B cell (primary cell): ENCODE data around the gene CCPG1. TPM values are rescaled to one million over a fixed set of nuclear protein-coding genes. Genes with fewer than 3 reads are reported as not detected.

Experiments used
- ATAC-seq: fragments of 200-7000 bp; cut with Tn5 transposase; one replicate; pipeline ENCODE4 v1.10.0; 2021; ENCODE audit warnings: low read depth, mild to moderate bottlenecking, moderate number of reproducible peaks, moderate library complexity
- CTCF ChIA-PET: fragments of 350-600 bp; sonication (Branson Sonifier 250); formaldehyde crosslinking; loops from one replicate; lab custom pipeline; 2021; ENCODE audit warnings: antibody characterized with exemption, inconsistent platforms; lab: Charles Lee
- POLR2A ChIA-PET: fragments of 350-600 bp; sonication (Branson Sonifier 250); formaldehyde crosslinking; loops from one replicate; lab custom pipeline; 2021; ENCODE audit warnings: antibody characterized with exemption; lab: Charles Lee
- DNase-seq: peaks from one replicate; pipeline ENCODE4 v3.0.0; 2013
- H2AFZ ChIP-seq: 2 replicates; pipeline ENCODE4 v1.6.1; 2012; ENCODE audit warnings: mild to moderate bottlenecking, low read depth, low read length; ENCODE audit not compliant: insufficient read depth, poor library complexity, severe bottlenecking
- H3K27ac ChIP-seq, 2 donors: 1 replicate in 1 of 2; 2 replicates in 1 of 2; pipeline ENCODE4 v1.5.1; 2012 to 2013; ENCODE audit warnings: low read length in 2 of 2, mild to moderate bottlenecking in 2 of 2, moderate library complexity in 1 of 2
- H3K27me3 ChIP-seq, 4 experiments: fragments of 200-600 bp in 1 of 4; sonication (generic) in 1 of 4; replicated peaks in 1 of 4; 1 replicate in 2 of 4; 2 replicates in 2 of 4; pipeline versions ENCODE4 v1.6.1 to v1.7.0; 2013 to 2016; ENCODE audit warnings: low read length in 3 of 4, mild to moderate bottlenecking in 2 of 4, mixed read lengths in 1 of 4, moderate library complexity in 1 of 4; ENCODE audit not compliant: insufficient read depth in 4 of 4, control insufficient read depth in 3 of 4; ENCODE audit errors: control extremely low read depth in 1 of 4
- H3K36me3 ChIP-seq, 2 experiments: replicated peaks in 1 of 2; 1 replicate in 1 of 2; 2 replicates in 1 of 2; pipeline versions ENCODE4 v1.6.1 to v1.7.1; 2013; ENCODE audit warnings: low read length in 1 of 2; ENCODE audit not compliant: insufficient read depth in 2 of 2, control insufficient read depth in 1 of 2; ENCODE audit errors: control extremely low read depth in 1 of 2, extremely low read depth in 1 of 2
- H3K4me1 ChIP-seq, 2 donors: fragments of 200-600 bp in 1 of 2; sonication (generic) in 1 of 2; 1 replicate in 1 of 2; 2 replicates in 1 of 2; pipeline versions ENCODE4 v1.5.1 to v1.6.1; 2013 to 2017; ENCODE audit warnings: low read length in 2 of 2; ENCODE audit not compliant: control insufficient read depth in 2 of 2, insufficient read depth in 2 of 2
- H3K4me2 ChIP-seq: replicated peaks from 2 replicates; pipeline ENCODE3; 2012; ENCODE audit warnings: mild to moderate bottlenecking, low read depth, low read length; ENCODE audit not compliant: poor library complexity, severe bottlenecking
- H3K4me3 ChIP-seq, 5 experiments: fragments of 200-600 bp in 1 of 5; sonication (generic) in 1 of 5; 1 replicate in 3 of 5; 2 replicates in 2 of 5; pipeline versions ENCODE4 v1.5.1 to v1.7.0; 2011 to 2016; ENCODE audit warnings: low read length in 4 of 5, mild to moderate bottlenecking in 4 of 5, low read depth in 2 of 5, control low read depth in 1 of 5, moderate library complexity in 1 of 5; ENCODE audit not compliant: insufficient read depth in 1 of 5; ENCODE audit errors: control extremely low read depth in 1 of 5, extremely low read depth in 1 of 5
- H3K79me2 ChIP-seq: fragments of 200-600 bp; sonication (generic); one replicate; pipeline ENCODE4 v1.6.0; 2016; ENCODE audit warnings: low read length; ENCODE audit not compliant: control insufficient read depth, insufficient read depth
- H3K9ac ChIP-seq: fragments of 200-600 bp; sonication (generic); 2 replicates; pipeline ENCODE4 v1.6.1; 2017; ENCODE audit warnings: mild to moderate bottlenecking, low read length, moderate library complexity
- H3K9me3 ChIP-seq, 3 donors: one replicate each; pipeline versions ENCODE4 v1.6.1 to v1.7.1; 2013; ENCODE audit warnings: low read length in 2 of 3; ENCODE audit not compliant: control insufficient read depth in 2 of 3, insufficient read depth in 1 of 3; ENCODE audit errors: control extremely low read depth in 1 of 3
- H4K20me1 ChIP-seq: 2 replicates; pipeline ENCODE4 v1.6.0; 2012; ENCODE audit warnings: mild to moderate bottlenecking, low read length; ENCODE audit not compliant: insufficient read depth, control insufficient read depth, poor library complexity, severe bottlenecking
- H3K27ac Mint-ChIP-seq: one replicate; pipeline ENCODE4 v1.8.0; 2021; ENCODE audit warnings: mixed read lengths
- H3K27me3 Mint-ChIP-seq: one replicate; pipeline ENCODE4 v1.8.0; 2021; ENCODE audit warnings: mixed read lengths
- H3K4me1 Mint-ChIP-seq: one replicate; pipeline ENCODE4 v1.8.0; 2021; ENCODE audit warnings: mixed read lengths
- H3K4me3 Mint-ChIP-seq: one replicate; pipeline ENCODE4 v1.8.0; 2021; ENCODE audit warnings: mixed read lengths
- H3K9me3 Mint-ChIP-seq: one replicate; pipeline ENCODE4 v1.8.0; 2022; ENCODE audit warnings: mixed read lengths; ENCODE audit not compliant: insufficient read depth
- CTCF ChIP-seq: fragments of 200-600 bp; IDR thresholded peaks from one replicate; pipeline ENCODE4 v1.8.0; 2022; ENCODE audit warnings: antibody characterized with exemption, mild to moderate bottlenecking
- EZH2 ChIP-seq: IDR thresholded peaks from 2 replicates; pipeline ENCODE4 v1.6.1; 2012; ENCODE audit warnings: borderline replicate concordance, low read depth, mild to moderate bottlenecking, moderate library complexity, low read length; ENCODE audit not compliant: insufficient read depth, poor library complexity, severe bottlenecking
- WGBS: methylation state at CpG from one replicate; pipeline ENCODE4 v1.1.5; 2013; ENCODE audit warnings: missing lambda C conversion rate; ENCODE audit not compliant: insufficient coverage; 5-methylcytosine and 5-hydroxymethylcytosine counted together
- intact Hi-C: fragments of 100-400 bp; cut with micrococcal nuclease; formaldehyde crosslinking; loops from one replicate; pipeline ENCODE4 v1.10.0; 2022
- polyA plus RNA-seq: library from polyadenylated mRNA; depleted of rRNA; stranded (reverse); fragments of >200 nt; gene quantifications from 2 replicates; pipeline ENCODE4 v1.2.3, GENCODE V29; 2012
- total RNA-seq, 2 donors: library from RNA; stranded (reverse); fragments of 120-200 nt in 1 of 2; gene quantifications; 1 replicate in 1 of 2; 2 replicates in 1 of 2; pipeline versions ENCODE4 v1.2.3 to v1.2.4, GENCODE V29; 2013 to 2022

CCPG1 gene
- total and polyA plus RNA-seq, 2 donors (not counting 1 experiment from before 2014, with no cell fraction given) = 3.5 to 32.1 TPM

GRCh38 chr15:55356985-55357585, 51.1 kb downstream of the CCPG1 start:
- intact Hi-C loops = no loop called here
- Mint-ChIP-seq H3K4me3 (no peak overlapping the region), H3K27ac (no peak overlapping the region), H3K27me3 (no peaks in the 10 kb centered on the region), H3K4me1 (peaks cover 2% of the 10 kb centered on the region), H3K9me3 (no peaks in the 10 kb centered on the region)
- DNase-seq = no peak
- no peaks in the 10 kb centered on the region for H3K27me3 ChIP-seq
- H2AFZ ChIP-seq = no peak overlapping the region
- no peak overlapping the region for H3K27ac ChIP-seq
- peaks cover 3 to 18% of the 10 kb centered on the region in 2 experiments for H3K36me3 ChIP-seq
- H3K9me3 ChIP-seq = no peaks in the 10 kb centered on the region
- no peak overlapping the region for H3K9ac ChIP-seq
- H3K79me2 ChIP-seq = no peaks in the 10 kb centered on the region
- no peak for ATAC-seq
- H3K4me1 ChIP-seq = no peaks in the 10 kb centered on the region
- TF ChIP-seq EZH2 (no peak), CTCF (no peak)
- H3K4me3 ChIP-seq = no peak overlapping the region
- WGBS = 100% methylated on average over 2 of the region's 5 CpGs
- POLR2A ChIA-PET = no interaction called here
- no peaks in the 10 kb centered on the region for H4K20me1 ChIP-seq
- no peak overlapping the region for H3K4me2 ChIP-seq
- CTCF ChIA-PET = interaction anchor here (2.1 kb wide), 1 partner anchor 140 kb away, joined by 4 read pairs; no protein-coding TSS in a partner anchor

- Mint-ChIP-seq H3K27ac (no peak overlapping the region), H3K4me3 (no peak overlapping the region), H3K9me3 (no peaks in the 10 kb centered on the region), H3K27me3 (no peaks in the 10 kb centered on the region), H3K4me1 (no peaks in the 10 kb centered on the region)
- H3K4me1 ChIP-seq = no peaks in the 10 kb centered on the region
- no peak overlapping the region for H3K4me2 ChIP-seq
- POLR2A ChIA-PET = no interaction called here
- no peaks in the 10 kb centered on the region for H3K9me3 ChIP-seq
- no peaks in the 10 kb centered on the region for H4K20me1 ChIP-seq
- DNase-seq (no peak), ATAC-seq (no peak)
- peaks cover 0 to 32% of the 10 kb centered on the region in 2 experiments for H3K36me3 ChIP-seq
- no peaks in the 10 kb centered on the region for H3K79me2 ChIP-seq
- CTCF ChIA-PET = no interaction called here
- H3K9ac ChIP-seq = no peak overlapping the region
- intact Hi-C loops = no loop called here
- WGBS = no CpG with 5 or more reads among the region's 2 CpGs
- H3K27me3 ChIP-seq = no peaks in the 10 kb centered on the region
- H3K4me3 ChIP-seq = no peak overlapping the region
- no peak for TF ChIP-seq CTCF
- no peak for TF ChIP-seq EZH2
- no peak overlapping the region for H3K27ac ChIP-seq
- no peak overlapping the region for H2AFZ ChIP-seq
Measured at GRCh38 chr15:55353025-55353424, 55.1 kb downstream of the CCPG1 start.
